Activated CD8-positive, alpha-beta memory T cell treated with anti-CD3 and anti-CD28 coated beads, Interleukin-2, amount 50 U/mL, for 24 hours (primary cell): ENCODE data around the gene SH3PXD2B.
"Not testable (repeated sequence)": the region's sequence is repeated elsewhere in the genome, so short reads cannot be mapped to it uniquely, and the experiment has no call there.

ENCODE experiments used
- DNase-seq: peaks from one replicate; pipeline ENCODE4 v3.0.0-alpha.2; 2020; ENCODE audit errors: extremely low read depth

Gene SH3PXD2B

GRCh38 chr5:172417983-172418630, 36.2 kb downstream of the SH3PXD2B start:
- DNase-seq = no peak

GRCh38 chr5:172417130-172417841, 37.0 kb downstream of the SH3PXD2B start:
- DNase-seq = no peak

GRCh38 chr5:172415362-172416275, 38.7 kb downstream of the SH3PXD2B start:
- no peak for DNase-seq

- no peak for DNase-seq
Observed at GRCh38 chr5:172414531-172415361, 39.6 kb downstream of the SH3PXD2B start.

- no peak for DNase-seq
Observed at GRCh38 chr5:172413601-172414171, 40.6 kb downstream of the SH3PXD2B start.

DNA sequence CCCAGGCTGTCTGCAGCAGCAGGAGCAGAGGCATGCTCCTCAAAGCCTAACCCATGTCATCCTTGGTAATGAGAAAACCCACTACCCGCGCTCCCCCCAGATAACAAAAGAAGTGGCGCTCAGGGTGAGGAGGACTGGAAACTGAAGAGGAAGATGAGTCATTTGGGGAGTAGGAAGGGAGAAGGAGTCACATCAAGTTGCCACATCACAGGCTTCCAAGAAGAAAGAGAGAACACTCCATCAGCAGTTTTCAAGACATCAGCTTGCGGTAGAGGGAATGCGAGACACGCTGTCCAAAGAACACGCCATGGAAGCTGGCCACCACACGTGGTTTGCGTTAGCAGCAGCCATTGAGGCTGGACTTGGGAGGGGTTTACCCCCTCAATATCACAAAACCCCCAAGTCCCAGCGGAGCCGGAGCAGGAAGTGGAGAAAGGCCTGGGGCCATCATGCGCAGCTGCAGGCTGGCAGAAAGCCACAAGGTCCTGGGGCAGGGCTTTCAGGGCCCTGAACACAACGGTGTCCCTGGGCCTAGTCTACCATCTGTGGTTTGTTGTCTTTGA, 41.5 kb downstream of the SH3PXD2B start:
- DNase-seq = no peak

GRCh38 chr5:172411484-172412072, 42.7 kb downstream of the SH3PXD2B start:
- DNase-seq = peak; percentile 2

DNA sequence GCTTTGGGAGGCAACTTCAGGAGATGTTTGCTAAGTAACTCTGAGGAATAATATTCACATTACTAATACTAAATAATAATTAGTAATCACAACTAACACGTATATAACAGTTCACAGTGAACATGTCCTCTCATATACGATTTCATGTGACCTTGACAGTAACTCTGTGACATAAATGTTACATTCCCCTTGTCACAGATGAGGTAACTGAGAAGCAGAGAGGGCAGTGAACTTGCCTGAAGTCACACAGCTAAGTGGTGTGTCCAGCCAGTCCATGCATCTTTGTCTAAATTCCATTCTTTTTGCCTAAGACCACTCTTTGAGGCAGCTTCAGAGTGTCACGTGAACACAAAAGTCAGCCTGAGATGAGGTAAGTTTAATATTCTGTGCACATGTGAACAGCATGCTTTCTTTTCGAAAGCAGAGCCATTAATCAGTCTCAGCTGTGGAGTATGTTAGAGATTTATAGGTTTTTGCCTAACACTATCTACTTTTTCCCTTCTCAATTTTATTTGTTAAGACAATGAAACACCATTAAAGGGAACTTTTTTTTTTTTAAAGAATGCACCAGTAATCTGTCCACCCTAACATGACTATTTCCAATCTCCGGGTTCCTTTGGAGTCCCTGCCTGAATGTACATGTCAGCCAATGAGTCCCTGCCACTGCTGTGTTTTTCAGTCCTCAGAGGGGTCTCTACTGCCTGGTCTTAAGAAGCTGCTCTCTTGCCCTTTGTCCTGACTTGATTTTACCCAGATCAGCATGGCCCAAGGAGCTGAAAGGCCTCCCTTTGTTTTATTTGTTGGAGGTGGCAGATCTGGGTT, 43.5 kb downstream of the SH3PXD2B start:
- no peak for DNase-seq

GRCh38 chr5:172410160-172410559, 44.2 kb downstream of the SH3PXD2B start:
- DNase-seq = no peak

DNA sequence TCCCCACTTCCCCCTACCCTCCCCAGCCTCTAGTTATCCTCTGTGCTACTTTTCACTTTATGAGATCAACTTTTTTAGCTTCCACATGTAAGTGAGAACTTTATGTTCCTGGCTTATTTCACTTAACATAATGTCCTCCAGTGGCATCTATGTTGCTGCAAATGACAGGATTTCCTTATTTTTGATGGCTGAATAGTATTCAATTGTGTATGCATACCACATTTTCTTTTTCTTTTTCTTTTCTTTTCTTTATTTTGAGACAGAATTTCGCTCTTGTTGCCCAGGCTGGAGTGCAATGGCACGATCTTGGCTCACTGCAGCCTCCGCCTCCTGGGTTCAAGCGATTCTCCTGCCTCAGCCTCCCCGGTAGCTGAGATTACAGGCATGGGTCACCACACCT, 44.8 kb downstream of the SH3PXD2B start:
- not testable (repeated sequence) for DNase-seq

GRCh38 chr5:172407822-172408221, 46.5 kb downstream of the SH3PXD2B start:
- DNase-seq = no peak

DNA sequence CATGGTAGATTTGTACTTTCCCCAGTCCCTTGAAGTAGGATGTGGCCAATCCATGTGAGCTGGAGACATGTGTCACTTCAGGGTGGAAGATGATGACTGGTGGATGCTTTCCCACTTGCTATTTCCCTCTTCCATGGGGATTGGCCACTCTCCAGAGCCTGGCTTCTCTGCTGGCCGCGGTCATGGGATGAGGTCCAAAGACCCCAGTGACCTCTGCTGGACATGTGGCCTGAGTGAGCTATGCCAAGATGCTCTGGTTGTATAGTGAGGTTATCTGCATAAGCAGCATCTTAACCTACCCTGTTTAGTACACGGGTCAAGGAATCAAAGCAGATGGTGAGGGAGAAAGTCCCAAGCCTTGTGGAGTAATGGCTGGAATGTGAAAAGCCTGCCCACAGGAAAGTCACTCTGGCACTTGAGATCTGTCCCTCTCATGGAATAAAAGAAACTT, 47.1 kb downstream of the SH3PXD2B start:
- DNase-seq = no peak

DNA sequence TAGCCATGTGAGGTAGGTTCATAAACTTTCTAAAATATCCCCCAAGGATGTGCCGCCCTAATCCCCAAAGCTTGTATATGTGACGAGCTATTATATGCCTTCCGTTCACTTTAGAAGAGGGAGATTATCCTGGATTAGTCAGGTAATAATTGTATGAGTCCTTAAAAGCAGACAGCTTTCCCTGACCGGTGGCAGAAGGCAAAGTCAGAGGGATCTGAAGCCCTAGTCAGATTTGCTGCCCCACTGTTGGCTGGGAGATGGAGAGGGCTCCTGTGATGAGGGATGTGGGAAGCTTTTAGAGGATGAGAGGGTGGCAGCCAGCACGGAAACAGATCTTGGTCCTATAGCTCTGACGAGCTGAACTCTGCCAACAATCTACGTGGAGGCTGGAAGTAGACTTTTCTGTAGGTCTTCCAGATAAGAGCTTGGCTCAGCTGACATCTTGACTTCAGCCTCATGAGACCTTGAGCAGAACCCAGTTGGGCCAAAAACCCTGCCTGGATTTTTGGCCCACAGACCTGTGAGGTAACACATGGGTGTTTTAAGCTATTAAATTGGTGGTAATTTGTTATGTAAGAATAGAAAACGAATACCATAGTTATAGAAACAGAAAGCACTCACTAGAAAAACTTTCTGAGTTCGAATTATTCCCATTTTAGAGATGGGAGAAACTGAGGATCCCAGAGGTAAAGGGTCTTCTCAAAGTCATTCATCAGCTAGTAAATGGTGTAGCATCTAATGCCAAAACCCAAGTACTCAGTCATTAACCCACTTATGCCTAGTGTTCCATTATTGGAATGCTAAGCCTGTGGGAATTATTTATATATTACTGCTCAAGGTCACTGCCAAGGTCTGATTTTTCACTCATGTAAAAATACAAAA, 48.9 kb downstream of the SH3PXD2B start:
- no peak for DNase-seq

GRCh38 chr5:172404746-172405145, 49.6 kb downstream of the SH3PXD2B start:
- DNase-seq = no peak

GRCh38 chr5:172403817-172404216, 50.5 kb downstream of the SH3PXD2B start:
- no peak for DNase-seq

- no peak for DNase-seq
Observed at GRCh38 chr5:172403189-172403796, 51.0 kb downstream of the SH3PXD2B start.

DNA sequence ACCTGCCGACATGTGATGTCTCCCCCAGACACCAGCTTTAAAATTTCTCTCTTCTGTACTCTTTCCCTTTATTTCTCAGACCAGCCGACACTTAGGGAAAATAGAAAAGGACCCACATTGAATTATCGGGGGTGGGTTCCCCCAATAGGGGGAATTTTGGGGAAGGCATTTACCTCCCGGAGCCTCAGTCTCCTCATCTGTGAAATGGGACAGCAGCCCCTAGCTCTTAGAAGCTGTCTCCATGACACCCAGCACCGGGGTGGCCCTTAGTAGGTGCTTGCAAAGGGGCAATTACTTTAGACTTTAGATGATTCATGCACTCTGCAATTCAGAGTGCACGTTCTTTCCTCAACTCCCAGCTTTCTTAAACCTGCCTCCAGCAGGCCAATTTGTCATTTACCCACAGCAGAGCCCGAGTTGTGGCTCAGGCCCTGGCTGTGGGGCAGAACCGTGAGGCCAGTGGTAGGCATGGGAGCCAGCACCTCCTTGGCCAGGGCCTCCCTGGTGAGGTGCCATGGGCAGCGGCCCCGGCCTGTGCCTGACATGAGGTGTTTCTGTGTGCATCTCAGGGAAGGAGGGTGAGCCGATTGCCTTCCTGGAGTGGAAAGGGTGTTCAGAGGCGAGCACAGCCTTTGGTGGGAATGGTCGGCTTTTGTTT, 51.7 kb downstream of the SH3PXD2B start:
- DNase-seq = no peak
